ENCODE results near the gene ABRAXAS1.

DNA sequence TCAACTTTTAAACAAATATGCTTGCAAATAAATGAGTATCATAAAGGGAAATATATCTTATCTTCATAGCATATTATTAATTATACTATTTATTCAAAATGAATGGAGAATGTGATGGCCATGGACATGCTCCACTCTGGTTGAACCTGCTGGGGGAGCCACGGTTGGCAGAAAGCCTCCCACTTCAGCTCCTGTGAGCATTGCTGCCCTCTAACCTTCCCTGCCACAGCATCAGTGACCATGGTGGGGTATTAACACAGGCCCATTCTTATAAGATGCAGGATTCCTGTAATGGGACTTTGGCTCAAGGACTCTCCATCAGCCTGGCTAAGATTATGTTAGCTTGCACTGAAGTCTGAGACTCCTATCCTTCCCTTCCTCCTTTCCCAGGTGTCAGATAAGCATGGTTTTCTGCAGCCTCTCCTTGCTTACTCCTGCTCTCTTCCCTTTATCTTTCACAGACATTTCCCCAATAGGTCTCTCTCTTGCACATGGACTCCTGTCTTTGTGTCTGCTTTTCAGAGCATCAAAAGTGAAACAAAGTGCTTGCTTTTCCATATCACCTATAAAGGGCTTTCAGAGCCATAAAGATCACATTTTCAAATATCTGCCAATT lies 4.9 kb upstream of the ABRAXAS1 start:
- TF ChIP-seq, protein P1, sequence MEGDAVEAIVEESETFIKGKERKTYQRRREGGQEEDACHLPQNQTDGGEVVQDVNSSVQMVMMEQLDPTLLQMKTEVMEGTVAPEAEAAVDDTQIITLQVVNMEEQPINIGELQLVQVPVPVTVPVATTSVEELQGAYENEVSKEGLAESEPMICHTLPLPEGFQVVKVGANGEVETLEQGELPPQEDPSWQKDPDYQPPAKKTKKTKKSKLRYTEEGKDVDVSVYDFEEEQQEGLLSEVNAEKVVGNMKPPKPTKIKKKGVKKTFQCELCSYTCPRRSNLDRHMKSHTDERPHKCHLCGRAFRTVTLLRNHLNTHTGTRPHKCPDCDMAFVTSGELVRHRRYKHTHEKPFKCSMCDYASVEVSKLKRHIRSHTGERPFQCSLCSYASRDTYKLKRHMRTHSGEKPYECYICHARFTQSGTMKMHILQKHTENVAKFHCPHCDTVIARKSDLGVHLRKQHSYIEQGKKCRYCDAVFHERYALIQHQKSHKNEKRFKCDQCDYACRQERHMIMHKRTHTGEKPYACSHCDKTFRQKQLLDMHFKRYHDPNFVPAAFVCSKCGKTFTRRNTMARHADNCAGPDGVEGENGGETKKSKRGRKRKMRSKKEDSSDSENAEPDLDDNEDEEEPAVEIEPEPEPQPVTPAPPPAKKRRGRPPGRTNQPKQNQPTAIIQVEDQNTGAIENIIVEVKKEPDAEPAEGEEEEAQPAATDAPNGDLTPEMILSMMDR (IDR thresholded peaks at IDR 0.05; ENCODE audit: borderline replicate concordance, extremely low read depth, low read length, poor library complexity, severe bottlenecking) = no peak
- TF ChIP-seq EZH2 (IDR thresholded peaks at IDR 0.05; ENCODE audit: borderline replicate concordance, low read depth, low read length, severe bottlenecking) = no peak

Measured in DND-41 (cell line).